Kasumi-1 (cell line): ENCODE data around the gene CTBP1.
A peak's percentile ranks its signal among the peaks of the same experiment; 100 is the strongest.

ENCODE experiments used
- DNase-seq, 2 experiments: peaks; one replicate each; lab custom pipeline; 2025; lab: John Stamatoyannopoulos, UW

The CTBP1 gene

DNA sequence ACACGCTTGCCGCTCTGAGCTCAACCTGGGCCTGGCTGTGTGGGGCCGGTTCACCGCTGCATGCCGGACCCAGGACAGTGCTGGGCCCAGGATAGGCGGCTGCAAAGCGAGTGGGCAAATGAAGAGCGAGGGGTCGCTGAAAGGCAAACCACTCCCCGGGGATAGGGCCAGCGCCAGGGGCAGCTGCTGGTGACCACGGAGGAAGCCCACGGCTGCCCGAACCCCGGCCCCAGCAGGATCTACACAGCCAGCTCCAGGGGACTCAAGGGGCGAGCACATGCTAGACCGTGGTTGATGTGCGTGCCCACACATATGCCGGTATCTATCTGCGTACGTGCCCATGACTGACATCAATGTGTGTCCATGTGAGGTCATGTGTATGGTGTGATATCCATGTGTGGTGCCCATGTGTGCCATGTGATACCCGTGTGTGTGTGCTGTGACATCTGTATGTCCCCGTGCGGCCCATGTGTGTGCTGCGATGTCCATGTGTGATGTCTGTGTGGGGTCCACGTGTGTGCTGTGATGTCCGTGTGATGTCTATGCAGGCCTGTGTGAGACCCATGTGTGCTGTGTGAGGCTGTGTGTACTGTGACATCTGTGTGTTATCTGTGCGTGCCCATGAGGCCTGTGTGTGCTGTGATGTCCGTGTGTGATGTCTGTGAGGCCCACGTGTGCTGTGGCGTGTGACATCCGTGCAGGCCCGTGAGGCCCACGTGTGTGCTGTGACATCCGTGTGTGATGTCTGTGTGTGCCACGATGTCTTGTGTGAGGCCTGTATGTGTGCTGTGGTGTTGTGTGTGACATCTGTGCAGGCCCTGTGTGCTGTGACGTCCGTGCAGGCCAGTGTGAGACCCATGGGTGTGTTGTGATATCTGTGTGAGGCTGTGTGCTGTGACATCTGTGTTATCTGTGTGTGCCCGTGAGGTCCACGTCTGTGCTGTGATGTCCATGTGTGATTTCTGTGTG lies 24.8 kb downstream of the CTBP1 start:
- no peak for DNase-seq

DNA sequence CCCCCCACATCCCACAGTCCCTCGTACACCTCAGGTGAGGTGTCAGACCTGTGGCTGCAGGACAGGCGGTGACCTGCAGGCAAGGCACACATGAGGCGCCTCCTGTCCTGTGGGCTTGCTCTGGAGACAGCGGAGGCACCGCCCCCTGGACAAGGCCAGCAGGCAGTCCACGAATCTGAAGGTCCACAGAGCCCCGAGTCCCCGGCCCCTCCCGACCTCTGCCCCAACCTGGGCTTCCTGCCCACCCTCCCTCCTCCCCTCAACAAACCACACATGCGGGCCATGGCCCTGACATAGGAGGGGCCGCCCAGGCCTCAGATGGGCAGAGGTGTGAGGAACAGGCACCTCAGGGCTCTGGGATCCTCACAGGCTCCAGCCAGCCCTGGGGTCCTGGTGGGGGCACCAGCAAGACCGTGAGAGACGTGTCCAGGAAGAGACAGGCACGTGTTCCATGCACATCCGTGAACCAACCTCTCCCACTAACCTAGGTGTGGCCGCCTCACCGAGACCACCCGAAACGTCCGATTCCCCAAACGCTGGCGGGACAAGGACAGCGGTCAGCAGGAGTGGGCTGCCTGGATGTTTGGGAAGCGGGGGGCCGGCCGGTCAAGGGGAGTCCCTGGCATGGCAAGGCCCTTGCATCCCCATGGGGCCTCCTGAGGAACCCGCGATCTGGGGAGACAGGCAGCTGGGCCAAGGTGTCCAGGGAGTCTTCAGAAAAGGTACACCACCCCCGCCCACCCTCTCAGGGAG lies 25.8 kb downstream of the CTBP1 start:
- no peak for DNase-seq

DNA sequence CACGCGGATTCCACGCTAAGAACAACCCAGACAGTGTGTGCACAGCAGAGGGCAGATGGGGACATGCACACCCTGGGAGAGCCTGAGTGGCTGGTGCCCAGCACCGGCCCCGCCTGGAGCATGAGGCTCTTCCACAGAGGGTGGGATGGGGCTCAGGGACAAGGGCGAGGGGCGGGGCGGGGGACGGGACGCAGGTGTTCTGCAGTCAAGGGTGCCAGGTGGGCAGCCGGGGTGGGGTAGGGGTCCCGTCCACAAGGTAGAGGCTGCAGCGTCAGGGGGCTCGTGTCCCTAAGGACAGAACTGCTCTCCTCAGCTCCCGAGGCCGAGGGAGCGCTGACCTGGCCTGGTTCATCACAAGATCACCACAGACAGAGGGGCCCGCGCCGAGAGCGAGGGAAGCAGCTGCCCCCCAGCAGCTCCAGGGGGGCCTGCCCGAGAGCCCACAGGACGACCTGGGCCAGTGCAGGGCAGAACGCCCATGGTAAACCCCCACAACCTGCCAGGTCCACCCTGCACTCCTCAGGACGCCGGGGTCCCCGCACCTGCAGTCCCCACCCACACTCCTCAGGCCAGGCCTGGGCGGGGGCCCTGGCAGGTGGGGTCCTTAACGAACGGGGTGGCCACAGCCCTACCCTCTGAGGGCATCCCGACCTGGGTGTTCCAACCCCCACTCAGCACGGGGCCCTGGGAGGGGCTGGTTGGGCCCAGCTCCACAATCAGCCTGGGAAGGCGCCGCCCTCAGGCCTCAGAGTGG lies 26.7 kb downstream of the CTBP1 start:
- no peak for DNase-seq

DNA sequence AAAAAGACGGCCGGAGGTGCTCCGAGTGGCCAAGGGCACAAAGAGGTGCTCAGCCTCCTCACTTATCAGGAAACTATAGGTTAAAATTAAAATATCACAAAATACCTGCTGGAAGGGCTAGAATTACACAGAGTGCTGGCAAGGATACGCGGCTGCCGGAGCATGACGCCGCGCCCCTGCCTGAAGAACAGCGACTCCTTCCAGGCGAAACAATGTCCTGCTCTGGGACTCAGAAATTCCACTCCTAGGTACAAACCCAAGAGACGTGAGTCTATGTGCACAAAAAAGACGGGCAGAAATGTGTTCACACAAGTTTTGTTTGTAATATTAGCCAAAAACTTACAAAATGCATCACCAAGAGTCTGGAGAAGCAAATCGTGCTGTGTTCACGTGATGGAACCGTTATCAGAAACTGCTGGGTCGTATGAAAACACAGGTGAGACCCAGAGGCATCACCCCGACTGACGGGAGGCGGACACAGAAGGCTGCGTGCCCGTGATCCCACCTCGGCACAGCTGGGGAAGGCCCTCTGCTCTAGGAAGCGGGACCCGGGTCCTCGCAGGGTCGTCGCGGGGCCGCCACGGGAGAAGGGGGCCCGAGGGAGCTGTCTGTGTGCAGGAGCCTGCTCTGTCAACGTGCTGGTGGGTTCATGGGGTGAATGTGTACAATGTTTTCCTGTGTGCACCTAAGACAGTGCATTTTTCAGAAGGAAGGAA lies 27.6 kb downstream of the CTBP1 start:
- DNase-seq: no peak

DNA sequence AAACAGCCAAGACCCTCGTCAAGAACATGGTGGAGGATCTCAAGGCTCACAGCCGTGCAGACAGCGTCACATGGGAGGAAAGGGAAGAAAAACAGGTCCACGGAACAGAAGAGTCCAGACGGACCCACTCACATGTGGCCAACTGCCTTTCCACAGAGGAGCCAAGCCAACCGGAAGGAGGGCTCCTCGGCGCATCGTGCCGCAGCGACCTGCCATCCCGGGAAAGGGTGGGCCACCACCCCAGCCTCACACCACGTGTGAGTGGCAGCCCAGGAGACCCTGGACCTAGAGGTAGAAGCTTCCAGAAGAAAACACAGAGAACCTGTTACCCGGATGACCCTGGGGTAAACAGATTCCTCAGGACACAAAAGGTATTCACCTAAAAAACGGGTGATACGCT lies 28.4 kb downstream of the CTBP1 start:
- DNase-seq: no peak

DNA sequence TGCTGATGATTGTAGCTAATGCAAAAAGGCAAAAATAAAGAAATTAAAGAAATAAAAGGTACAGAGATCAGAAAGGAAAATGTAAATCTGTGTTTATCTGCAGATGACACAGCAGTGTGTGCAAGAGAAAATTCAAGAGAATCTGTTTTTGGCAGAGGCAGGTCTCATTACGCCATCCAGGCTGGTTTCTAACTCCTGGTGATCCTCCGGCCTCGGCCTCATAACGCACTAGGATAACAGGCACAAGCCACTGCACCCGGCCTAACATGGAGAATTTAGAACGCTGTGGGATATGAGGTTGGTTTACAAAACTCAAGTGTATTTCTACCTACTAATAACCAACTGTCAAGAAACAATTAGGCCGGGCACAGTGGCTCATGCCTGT lies 29.4 kb downstream of the CTBP1 start:
- DNase-seq: no peak

DNA sequence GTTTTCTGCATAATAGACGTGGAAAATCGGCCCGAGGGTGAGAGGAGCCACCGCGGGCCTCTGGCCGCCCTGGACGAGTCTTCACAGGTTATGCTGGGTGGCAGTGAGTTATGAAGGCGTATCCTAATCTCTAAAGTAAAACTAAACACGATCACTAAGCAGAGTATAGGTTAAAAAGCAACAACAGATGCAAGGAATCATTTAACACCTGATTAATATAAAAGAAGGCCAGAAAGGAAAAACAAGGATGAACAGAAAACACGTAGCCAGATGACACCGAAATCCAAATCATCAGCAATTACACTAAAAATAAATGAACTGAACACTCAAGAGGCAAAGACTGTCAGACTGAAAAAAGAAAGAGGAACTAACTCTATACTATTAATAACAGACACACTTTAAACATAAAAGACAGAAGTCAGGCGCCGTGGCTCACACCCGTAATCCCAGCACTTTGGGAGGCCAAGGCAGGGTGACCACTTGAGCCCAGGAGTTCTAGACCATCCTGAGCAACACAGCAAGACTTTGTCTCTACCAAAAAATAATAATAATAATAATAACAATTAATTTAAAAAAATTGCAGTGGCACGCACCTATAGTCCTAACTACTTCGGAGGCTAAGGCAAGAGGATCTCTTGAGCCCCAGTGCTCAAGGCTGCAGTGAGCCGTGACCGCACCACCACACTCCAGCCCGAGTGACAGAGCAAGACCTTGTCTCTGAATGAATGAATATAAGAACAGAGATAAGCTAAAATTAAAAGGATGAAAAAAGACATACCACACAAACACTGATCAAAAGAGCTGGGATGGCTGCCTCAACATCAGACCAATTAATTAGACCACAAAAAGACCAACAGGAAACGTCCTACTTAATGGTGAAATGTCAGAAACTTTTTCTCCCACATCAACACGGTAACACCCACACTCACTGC lies 30.0 kb downstream of the CTBP1 start:
- peak; percentile 86 to 91 for DNase-seq

DNA sequence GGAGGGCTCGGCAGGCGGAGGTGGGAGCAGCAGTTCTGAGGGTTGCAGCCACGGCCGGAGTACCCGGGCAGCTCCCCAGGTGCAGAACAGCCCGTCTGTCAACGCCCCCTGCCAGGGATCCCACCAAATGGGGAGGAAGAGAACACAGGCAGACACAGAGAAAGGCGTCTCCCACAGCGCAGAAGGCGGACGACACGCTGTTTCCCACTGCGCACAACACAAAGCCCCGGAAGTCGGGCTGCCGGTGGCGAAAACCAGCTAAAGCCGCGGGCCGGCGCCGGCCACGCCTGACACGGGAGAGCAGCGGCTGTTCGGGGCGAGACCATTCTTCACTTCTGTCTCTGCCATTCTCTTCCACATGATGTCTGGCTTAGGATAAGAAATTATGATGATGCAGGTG lies 31.6 kb downstream of the CTBP1 start:
- DNase-seq: no peak

DNA sequence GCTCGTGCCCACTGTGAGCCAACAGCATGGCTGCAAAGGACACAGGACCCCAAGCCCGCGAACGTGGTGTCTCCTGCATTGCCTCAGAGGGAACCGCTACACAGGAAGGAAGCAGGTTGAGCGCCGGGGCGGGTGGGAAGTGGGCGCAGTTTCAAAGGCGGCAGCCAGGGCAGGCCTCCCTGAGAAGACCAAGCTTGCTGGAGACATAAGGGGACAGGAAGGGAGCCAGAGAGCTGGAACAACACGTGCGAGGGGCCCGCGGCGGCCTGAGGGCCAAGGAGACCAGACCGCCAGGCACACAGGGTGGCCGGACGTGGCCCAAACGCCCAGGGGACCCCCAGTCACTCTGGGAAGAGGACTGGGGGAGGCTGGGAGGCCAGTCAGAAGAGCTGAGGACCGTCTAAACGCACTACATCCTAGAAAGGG lies 32.0 kb downstream of the CTBP1 start:
- DNase-seq: peak; percentile 85 to 89

DNA sequence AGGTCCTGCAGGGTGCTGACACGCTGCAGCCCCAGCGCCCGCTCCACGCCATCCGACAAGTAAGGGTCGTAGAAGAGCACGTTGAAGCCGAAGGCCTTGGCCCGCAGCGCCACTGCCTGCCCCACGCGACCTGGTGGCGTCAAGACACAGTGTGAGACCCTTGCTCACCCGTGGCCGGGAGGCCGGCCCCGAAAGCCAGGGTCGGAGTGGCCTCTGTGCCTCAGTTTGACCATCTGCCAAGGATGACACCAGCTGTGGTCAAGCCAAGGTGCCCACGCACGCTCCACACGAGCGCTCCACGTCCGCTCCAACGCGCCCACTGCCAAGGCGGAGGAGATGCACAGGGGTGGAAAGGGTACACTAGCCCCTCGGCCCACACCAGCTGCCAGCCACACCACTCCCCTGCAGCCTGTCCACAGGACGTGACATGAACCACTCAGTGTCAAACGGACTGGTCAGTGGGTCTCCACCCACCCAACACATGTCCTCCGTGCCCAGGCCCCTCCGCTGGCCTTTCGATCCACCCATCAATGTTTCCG lies 32.8 kb downstream of the CTBP1 start:
- DNase-seq: no peak

DNA sequence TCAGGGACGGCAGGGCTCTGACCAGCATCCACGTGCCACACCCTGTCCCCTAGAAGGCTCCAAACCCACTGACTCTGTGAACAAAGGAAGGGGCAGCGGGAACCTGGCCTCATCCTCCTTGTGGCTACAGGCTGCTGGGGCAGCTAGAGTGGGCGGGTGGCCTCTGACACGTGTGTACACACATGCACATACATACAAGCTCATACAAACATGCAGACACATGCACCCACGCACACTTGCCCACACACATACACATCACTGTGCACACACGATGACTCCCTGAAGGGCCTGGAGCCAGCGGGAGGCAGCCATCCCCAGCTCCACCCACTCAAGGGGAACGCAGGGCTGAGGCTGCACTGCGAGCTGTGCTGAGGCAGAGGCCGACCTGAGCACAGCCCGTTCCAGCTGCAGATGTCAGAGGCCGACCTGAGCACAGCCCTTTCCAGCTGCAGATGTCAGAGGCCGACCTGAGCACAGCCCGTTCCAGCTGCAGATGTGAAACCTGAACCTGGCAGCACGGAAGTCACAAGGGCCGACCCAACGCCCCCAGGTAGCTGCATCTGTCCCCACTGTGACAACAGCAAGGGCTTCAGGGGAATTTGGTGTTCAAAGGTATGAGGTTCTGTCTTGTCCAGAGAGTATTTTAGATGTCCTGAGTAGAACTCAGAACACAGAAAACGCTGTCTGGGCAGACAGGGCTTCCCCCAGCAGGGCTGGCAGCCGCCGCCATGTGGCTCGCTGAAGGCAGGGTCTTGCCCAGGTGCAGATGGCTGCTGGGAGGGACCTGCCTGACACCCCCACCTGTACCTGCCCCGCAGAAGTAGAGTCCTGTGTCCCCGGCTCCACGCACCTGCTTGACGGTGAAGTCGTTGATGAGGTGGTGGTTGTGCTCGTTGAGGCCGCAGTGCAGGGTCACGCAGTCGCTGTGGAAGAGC lies 33.5 kb downstream of the CTBP1 start:
- no peak for DNase-seq

DNA sequence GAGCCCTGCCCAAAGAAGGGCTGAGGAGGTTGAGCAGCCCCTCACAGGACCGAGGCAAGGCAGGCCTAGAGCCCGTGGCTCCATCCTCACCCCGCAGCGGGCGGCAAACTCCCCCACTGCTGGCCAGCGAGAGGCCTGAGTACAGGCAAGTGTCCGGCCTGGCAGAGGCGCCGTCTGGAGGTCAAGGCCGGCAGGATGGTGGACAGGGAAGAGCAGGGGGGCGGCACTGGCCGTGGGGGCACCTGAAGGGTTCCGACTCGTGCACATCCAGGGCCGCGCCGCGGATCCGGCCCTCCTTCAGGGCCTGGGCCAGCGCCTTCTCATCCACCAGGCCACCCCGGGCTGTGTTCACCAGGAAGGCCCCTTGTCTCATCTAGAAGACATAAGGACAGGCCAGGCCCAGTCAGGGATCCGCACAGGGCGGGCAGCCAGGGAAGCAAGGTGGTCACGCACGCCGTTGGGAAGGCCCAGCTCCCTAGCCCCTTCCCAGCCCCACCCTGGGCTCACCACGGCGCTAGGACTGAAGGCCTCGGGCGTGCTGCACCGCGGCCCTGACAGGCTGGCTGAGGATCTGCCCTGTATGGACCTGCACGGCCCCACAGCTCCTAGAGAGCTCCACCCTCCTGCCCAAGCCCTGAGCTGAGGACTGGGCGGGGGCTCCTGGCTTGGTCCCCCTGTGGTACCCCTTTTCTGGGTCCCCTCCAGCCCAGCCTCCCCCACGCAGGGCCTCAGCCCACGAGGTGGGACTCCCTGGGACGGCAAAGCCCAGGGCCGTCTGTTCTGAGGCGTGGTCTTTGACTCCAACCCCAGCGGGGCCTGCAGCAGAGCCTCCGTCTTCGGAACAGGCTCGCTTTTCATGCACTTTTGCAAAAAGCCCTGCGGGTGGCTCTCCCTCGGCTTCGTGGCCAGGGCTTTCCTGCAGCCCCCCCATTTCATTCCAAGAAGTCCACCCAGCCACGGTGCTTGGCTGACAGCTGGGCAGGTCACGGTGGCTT lies 34.5 kb downstream of the CTBP1 start:
- no peak for DNase-seq

DNA sequence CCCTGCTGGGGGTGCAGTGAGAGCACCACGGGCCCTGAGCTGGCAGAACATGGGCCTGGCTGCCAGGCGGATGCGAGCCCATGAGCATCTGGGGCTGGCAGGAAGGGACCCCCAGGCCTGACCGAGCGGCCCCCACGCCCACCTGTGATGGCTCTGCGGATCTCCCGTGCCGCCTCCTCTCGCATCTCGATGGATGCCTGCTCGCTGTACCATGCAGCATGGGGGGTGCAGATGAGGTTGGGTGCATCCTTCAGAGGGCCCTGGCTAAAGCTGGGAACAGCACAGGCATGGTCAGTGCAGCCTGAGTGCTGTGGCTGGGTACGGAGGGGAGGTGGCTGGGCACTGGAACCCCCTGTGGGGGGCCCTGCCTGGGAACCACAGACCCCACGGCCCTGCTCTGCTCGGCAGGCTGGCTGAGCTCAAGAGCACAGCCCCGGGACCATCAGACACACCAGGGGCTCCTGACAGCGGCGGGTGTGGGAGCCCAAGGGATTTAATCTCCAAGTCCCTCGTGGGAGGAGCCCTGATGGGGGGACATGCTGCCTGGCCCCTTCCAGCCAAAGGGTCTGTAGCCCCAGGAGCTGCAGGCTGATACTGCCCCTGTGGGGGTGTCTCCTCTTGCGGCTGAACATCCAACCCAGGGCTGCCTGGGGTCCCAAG lies 35.5 kb downstream of the CTBP1 start:
- no peak for DNase-seq

DNA sequence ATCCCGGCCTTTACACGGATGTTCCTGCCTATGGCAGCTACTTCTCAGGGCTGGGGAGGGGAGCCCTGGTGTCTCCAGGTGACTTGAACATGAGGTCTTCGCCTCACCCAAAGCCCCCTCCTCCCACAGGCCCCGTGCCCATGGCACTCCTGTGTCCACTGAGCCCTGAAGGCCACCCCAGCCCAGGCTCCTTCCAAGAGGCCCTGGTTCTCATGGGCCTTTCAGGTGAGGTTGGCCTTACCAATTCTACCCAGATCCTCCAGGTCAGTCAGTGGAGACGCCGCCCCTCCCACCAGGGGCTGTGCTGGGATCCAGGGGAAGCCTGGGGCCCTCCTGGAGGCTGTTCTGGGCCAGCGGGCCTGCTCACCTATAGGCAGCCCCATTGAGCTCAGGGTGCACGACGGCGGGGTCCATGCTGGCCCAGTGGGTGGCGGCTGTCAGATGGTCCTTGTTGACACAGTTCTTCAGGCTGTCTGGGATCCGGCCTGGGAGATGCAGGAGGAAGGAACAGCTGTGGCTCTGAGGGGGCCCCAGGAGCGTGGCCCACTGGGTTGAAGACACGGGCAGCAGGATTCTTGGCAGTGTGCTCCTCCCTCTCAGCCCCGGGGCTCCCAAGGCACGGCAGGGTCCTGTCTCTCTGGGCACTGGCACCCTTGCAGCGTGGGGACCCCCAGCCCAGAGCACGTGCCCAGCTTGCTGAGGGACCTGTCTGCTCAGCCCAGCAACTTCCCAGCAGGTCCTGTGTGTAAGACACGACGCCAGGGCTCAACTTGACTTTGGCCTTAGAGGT lies 36.2 kb downstream of the CTBP1 start:
- no peak for DNase-seq

DNA sequence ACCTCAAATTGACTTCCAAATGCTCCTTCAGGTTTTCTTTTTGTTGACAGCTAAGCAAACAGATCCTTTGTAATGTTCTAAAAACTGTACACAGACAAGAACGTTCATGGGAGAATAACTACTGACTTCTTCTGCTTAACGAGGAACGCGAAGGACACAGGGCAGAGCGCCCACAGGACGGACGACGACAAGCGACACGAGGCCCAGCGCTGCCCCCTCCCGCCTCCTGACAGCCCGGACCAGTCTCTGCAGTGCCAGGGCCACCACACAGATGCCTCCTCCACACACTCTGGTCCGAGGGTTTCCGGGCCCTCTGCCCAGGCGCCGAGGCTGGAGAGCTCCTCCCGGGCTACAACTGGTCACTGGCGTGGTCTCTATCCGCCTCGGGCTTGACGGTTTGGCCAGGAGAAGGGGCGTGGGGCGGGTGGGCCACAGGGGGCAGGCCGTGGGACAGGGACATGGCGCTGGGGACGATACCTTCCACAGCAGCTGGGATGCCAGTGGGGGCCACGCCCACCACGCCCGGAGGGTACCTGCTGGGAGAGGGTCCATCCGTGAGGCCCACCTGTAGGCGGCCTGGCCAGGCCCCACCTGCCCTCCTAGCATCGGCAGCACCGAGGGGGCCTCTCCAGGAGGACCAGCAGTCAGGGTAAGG lies 36.9 kb downstream of the CTBP1 start:
- DNase-seq: no peak

DNA sequence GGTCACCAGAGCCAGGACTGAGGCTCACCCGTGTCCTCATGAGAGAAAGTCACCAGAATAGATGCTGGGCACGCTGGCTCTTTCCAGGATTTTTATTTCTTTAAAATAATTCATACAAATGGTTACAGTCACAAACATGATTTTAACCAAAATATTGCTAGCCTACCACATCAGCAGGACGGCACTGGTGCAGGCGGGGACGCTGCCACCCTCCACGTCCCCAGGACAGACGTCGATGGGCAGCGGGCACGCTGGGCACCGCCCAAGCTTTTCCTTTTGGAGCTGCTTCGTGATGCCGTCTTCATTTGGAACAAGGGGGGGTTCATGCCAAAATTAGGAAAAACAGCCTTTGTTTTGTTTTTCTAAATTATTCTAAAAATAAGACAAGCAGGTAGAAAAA lies 37.6 kb downstream of the CTBP1 start:
- DNase-seq: no peak
